ENCODE results near the gene VMAC. TPM values are rescaled to one million over a fixed set of nuclear protein-coding genes. Genes with fewer than 3 reads are reported as not detected.

The VMAC gene
- total RNA-seq, 2 donors from 2014 or later = 5.9 TPM

- TF ChIP-seq, protein P1, sequence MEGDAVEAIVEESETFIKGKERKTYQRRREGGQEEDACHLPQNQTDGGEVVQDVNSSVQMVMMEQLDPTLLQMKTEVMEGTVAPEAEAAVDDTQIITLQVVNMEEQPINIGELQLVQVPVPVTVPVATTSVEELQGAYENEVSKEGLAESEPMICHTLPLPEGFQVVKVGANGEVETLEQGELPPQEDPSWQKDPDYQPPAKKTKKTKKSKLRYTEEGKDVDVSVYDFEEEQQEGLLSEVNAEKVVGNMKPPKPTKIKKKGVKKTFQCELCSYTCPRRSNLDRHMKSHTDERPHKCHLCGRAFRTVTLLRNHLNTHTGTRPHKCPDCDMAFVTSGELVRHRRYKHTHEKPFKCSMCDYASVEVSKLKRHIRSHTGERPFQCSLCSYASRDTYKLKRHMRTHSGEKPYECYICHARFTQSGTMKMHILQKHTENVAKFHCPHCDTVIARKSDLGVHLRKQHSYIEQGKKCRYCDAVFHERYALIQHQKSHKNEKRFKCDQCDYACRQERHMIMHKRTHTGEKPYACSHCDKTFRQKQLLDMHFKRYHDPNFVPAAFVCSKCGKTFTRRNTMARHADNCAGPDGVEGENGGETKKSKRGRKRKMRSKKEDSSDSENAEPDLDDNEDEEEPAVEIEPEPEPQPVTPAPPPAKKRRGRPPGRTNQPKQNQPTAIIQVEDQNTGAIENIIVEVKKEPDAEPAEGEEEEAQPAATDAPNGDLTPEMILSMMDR (conservative IDR thresholded peaks at IDR 0.05) = no peak
- H3K9me3 ChIP-seq (ENCODE audit: control insufficient read depth, low read length) = no peaks in the 10 kb centered on the region
- H3K4me3 ChIP-seq (ENCODE audit: low read length) = no peak overlapping the region
- Mint-ChIP-seq H3K4me3 (no peak overlapping the region), H3K4me1 (no peaks in the 10 kb centered on the region), H3K27me3 (ENCODE audit: insufficient read depth) (no peaks in the 10 kb centered on the region), H3K36me3 (ENCODE audit: low read depth) (peaks cover 79% of the 10 kb centered on the region), H3K27ac (no peak overlapping the region), H3K9me3 (no peaks in the 10 kb centered on the region)
- peaks cover 70% of the 10 kb centered on the region for H3K36me3 ChIP-seq (ENCODE audit: control insufficient read depth, insufficient read depth, low read length)
- no peaks in the 10 kb centered on the region for H3K4me1 ChIP-seq (ENCODE audit: control insufficient read depth, insufficient read depth, low read length)
- no peak for DNase-seq
- H3K9ac ChIP-seq (ENCODE audit: extremely low read depth, low read length, poor library complexity, severe bottlenecking) = no peak overlapping the region
- H3K27ac ChIP-seq (ENCODE audit: low read depth, low read length) = no peak overlapping the region
- 96 to 99% methylated on average over 16 to 18 of the region's 18 CpGs for WGBS, 2 experiments (ENCODE audit: insufficient coverage in 1 of 2, insufficient read length in 1 of 2)
- H3K27me3 ChIP-seq (ENCODE audit: control insufficient read depth, insufficient read depth, low read length, poor library complexity, severe bottlenecking) = no peaks in the 10 kb centered on the region
Observed at GRCh38 chr19:5932146-5932545, 27.5 kb downstream of the VMAC start.

- Mint-ChIP-seq H3K4me3 (no peak overlapping the region), H3K27me3 (ENCODE audit: insufficient read depth) (no peaks in the 10 kb centered on the region), H3K36me3 (ENCODE audit: low read depth) (peaks cover 80% of the 10 kb centered on the region), H3K4me1 (no peaks in the 10 kb centered on the region), H3K27ac (no peak overlapping the region), H3K9me3 (no peaks in the 10 kb centered on the region)
- Histone ChIP-seq H3K4me3 (ENCODE audit: low read length) (no peak overlapping the region), H3K36me3 (ENCODE audit: control insufficient read depth, insufficient read depth, low read length) (peaks cover 68% of the 10 kb centered on the region), H3K9ac (ENCODE audit: extremely low read depth, low read length, poor library complexity, severe bottlenecking) (no peak overlapping the region), H3K27ac (ENCODE audit: low read depth, low read length) (peak overlapping the region; percentile 49), H3K27me3 (ENCODE audit: control insufficient read depth, insufficient read depth, low read length, poor library complexity, severe bottlenecking) (no peaks in the 10 kb centered on the region), H3K4me1 (ENCODE audit: control insufficient read depth, insufficient read depth, low read length) (no peaks in the 10 kb centered on the region), H3K9me3 (ENCODE audit: control insufficient read depth, low read length) (no peaks in the 10 kb centered on the region)
- 93 to 94% methylated on average over 20 to 21 of the region's 21 CpGs for WGBS, 2 experiments (ENCODE audit: insufficient coverage in 1 of 2, insufficient read length in 1 of 2)
- no peak for DNase-seq
- TF ChIP-seq, protein P1 (conservative IDR thresholded peaks at IDR 0.05) = no peak
Observed at GRCh38 chr19:5932609-5933262, 28.1 kb downstream of the VMAC start.

GRCh38 chr19:5933391-5934068 lies 28.9 kb downstream of the VMAC start:
- Histone ChIP-seq H3K9ac (ENCODE audit: extremely low read depth, low read length, poor library complexity, severe bottlenecking) (no peak overlapping the region), H3K4me1 (ENCODE audit: control insufficient read depth, insufficient read depth, low read length) (no peaks in the 10 kb centered on the region), H3K36me3 (ENCODE audit: control insufficient read depth, insufficient read depth, low read length) (peaks cover 60% of the 10 kb centered on the region), H3K27me3 (ENCODE audit: control insufficient read depth, insufficient read depth, low read length, poor library complexity, severe bottlenecking) (no peaks in the 10 kb centered on the region), H3K9me3 (ENCODE audit: control insufficient read depth, low read length) (no peaks in the 10 kb centered on the region), H3K4me3 (ENCODE audit: low read length) (no peak overlapping the region), H3K27ac (ENCODE audit: low read depth, low read length) (no peak overlapping the region)
- Mint-ChIP-seq H3K4me3 (no peak overlapping the region), H3K9me3 (no peaks in the 10 kb centered on the region), H3K27ac (peak overlapping the region; percentile 81), H3K36me3 (ENCODE audit: low read depth) (peaks cover 79% of the 10 kb centered on the region), H3K4me1 (no peaks in the 10 kb centered on the region), H3K27me3 (ENCODE audit: insufficient read depth) (no peaks in the 10 kb centered on the region)
- DNase-seq = no peak
- TF ChIP-seq, protein P1 (conservative IDR thresholded peaks at IDR 0.05) = no peak
- 94 to 96% methylated on average over 12 to 20 of the region's 20 CpGs for WGBS, 2 experiments (ENCODE audit: insufficient coverage in 1 of 2, insufficient read length in 1 of 2)
